Measurements from ENCODE around the gene DPEP1. TPM values are rescaled to one million over a fixed set of nuclear protein-coding genes. Genes with fewer than 3 reads are reported as not detected.
A peak's percentile ranks its signal among the peaks of the same experiment; 100 is the strongest.

The DPEP1 gene
- total RNA-seq, 1 experiment from 2014 or later, result 1.1 TPM

DNA sequence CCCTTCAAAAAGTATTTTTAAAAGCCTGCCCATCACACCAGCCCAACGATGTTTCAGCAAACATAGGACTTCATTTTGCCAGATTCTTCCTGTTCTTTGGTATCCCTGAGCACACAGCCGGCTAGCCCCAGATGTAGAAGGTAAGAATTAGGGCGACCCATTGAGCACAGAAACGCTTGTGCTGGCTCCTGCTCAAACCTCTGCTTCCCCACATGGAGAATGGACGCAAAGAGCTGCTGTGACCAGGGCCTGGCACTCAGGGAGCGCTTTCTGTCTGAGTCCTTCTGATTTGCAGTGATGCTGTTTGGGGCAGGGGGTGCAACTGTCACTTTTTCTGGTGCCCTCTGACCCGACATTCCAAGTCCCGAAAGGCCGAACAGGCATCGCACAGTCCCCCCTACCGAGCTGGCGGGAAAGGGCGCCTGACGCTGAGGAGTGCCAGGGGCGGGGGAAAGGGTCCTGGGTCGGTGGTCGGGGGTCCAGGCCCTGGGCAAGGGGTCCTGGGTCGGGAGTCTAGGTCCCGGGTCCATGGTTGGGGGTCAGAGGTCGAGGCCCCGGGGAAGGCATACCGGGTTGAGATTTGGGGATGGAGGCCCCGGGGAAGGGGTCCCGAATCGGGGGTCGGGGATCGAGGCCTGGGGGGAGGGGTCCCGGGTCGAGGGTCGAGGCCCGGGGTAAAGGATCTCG lies 43.1 kb downstream of the DPEP1 start:
- BruUV-seq (replicated peaks), result TSS peak; percentile 42
- TF ChIP-seq TCF7L2 (IDR thresholded peaks at IDR 0.05; ENCODE audit: borderline replicate concordance, extremely low read depth, insufficient read depth, insufficient read length), result no peak
- no peak for TF ChIP-seq POLR2A (IDR thresholded peaks at IDR 0.05; ENCODE audit: borderline replicate concordance, extremely low read depth, insufficient read depth, insufficient read length)
- no peak for TF ChIP-seq JUND (IDR thresholded peaks at IDR 0.05)
- TF ChIP-seq RAD21 (IDR thresholded peaks at IDR 0.05; ENCODE audit: low read depth), result no peak
- TF ChIP-seq FOSL1 (IDR thresholded peaks at IDR 0.05; ENCODE audit: low read depth), result no peak
- ChIA-PET POLR2A (interaction anchor here (0.8 to 1.9 kb wide), 5 partner anchors 20 to 267 kb away, joined by 3 to 6 read pairs (median 3); partner anchors contain the start of gene TUBB3), RAD21 (ENCODE audit: low non-redundant PET in 1 of 2, low total read pairs in 2 of 2, uncharacterized antibody in 2 of 2, unreplicated experiment in 2 of 2) (no interaction called here), CTCF (interaction anchor here (1.0 to 2.5 kb wide), 3 partner anchors 12 to 44 kb away, joined by 4 to 6 read pairs (median 5); partner anchors contain the start of gene SPATA2L)
- no peak for ATAC-seq
- Histone ChIP-seq H3K4me2 (ENCODE audit: low read length) (peak overlapping the region; percentile 98), H3K9ac (ENCODE audit: low read length) (peak overlapping the region; percentile 97), H3K27ac (ENCODE audit: low read depth, low read length) (peak overlapping the region; percentile 89), H3K4me1 (ENCODE audit: control insufficient read depth in 1 of 2, insufficient read depth in 2 of 2, low read length in 2 of 2) (peaks cover 16 to 26% of the 10 kb centered on the region in 2 experiments; a peak in 3 of 4 replicates), H3K9me3 (ENCODE audit: control insufficient read depth in 1 of 2, insufficient read depth in 1 of 2, low read depth in 1 of 2, low read length in 2 of 2) (no peaks in the 10 kb centered on the region), H3K27me3 (ENCODE audit: insufficient read depth, low read length) (no peaks in the 10 kb centered on the region), H3K36me3 (ENCODE audit: control insufficient read depth in 1 of 2, insufficient read depth in 2 of 2, low read length in 2 of 2) (peaks cover 29% of the 10 kb centered on the region in 2 experiments), H3K79me2 (ENCODE audit: insufficient read depth, low read length) (peaks cover 91% of the 10 kb centered on the region), H2AFZ (ENCODE audit: low read depth, low read length, poor library complexity, severe bottlenecking) (no peak overlapping the region), H4K20me1 (ENCODE audit: insufficient read depth) (no peaks in the 10 kb centered on the region; the same call in 1 of the 2 replicates), H3K9me2 (ENCODE audit: insufficient read depth) (no peaks in the 10 kb centered on the region), H3K4me3 (replicated peaks in 1 of 2; ENCODE audit: low read depth in 1 of 2, low read length in 2 of 2) (peak overlapping the region; percentile 92 to 97)
- no peak for DNase-seq (ENCODE audit: low read depth, low spot score)
- intact Hi-C loops (cut with micrococcal nuclease), result no loop called here

DNA sequence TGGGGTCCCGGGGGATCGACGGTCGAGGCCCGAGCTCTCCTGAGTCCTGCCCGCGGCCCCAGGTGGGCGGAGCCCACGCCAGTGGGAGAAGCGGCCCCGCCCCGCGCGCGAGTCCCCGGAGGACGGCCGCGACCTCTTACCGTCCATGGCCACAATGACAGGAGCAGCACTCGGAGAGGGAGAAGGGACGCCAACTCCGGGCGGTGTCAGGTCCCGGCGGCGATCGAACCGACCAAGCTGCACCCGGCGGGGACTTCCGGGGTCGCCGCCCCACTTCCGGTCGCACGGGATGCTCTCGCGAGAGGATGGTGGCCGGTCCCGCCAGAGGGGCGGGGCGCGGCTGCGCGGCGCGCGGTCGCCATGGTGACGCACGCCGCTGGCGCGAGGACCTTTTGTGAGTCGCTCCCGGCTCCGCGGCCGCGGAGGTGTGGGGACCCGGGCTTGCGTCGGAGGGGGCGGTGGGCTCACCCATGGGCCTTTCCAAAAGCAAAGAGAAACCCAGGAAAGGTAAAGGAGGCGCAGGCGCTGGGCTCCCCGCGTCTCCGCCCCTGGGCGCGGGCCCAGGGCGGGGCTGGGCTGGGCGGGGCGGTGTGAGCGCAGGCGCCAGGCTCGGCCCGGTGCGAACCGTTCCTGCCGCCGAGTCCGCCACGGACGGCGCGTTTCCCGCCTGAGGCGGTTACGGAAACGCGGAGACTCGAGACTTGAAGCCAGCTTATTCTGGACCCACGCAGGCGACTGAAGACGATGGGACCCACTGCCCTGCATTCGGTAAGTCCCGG lies 44.2 kb downstream of the DPEP1 start, which contains the start of the genes CHMP1A and SPATA33:
CHMP1A (minus strand) TSS at position 267 of the 779 bp plus-strand sequence; CDS start at position 147, 120 bp downstream.
SPATA33 (plus strand) TSS at position 395 of the 779 bp plus-strand sequence; CDS start at position 471, 76 bp downstream.
- H3K79me2 ChIP-seq (ENCODE audit: insufficient read depth, low read length), result peaks cover 85% of the 10 kb centered on the region
- TF ChIP-seq, protein P1, sequence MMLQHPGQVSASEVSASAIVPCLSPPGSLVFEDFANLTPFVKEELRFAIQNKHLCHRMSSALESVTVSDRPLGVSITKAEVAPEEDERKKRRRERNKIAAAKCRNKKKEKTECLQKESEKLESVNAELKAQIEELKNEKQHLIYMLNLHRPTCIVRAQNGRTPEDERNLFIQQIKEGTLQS (IDR thresholded peaks at IDR 0.05), result no peak
- TF ChIP-seq ZFX (IDR thresholded peaks at IDR 0.05) (peak; percentile 44; the same call in 1 of the 2 replicates), EGR1 (IDR thresholded peaks at IDR 0.05; ENCODE audit: low read depth) (no peak), CEBPB (IDR thresholded peaks at IDR 0.05; ENCODE audit: low read depth) (no peak), SIN3A (IDR thresholded peaks at IDR 0.05; ENCODE audit: low read depth) (peak; percentile 96), TCF7L2 (IDR thresholded peaks at IDR 0.05; ENCODE audit: borderline replicate concordance, extremely low read depth, insufficient read depth, insufficient read length) (peak; percentile 16)
- TF ChIP-seq, protein P2, sequence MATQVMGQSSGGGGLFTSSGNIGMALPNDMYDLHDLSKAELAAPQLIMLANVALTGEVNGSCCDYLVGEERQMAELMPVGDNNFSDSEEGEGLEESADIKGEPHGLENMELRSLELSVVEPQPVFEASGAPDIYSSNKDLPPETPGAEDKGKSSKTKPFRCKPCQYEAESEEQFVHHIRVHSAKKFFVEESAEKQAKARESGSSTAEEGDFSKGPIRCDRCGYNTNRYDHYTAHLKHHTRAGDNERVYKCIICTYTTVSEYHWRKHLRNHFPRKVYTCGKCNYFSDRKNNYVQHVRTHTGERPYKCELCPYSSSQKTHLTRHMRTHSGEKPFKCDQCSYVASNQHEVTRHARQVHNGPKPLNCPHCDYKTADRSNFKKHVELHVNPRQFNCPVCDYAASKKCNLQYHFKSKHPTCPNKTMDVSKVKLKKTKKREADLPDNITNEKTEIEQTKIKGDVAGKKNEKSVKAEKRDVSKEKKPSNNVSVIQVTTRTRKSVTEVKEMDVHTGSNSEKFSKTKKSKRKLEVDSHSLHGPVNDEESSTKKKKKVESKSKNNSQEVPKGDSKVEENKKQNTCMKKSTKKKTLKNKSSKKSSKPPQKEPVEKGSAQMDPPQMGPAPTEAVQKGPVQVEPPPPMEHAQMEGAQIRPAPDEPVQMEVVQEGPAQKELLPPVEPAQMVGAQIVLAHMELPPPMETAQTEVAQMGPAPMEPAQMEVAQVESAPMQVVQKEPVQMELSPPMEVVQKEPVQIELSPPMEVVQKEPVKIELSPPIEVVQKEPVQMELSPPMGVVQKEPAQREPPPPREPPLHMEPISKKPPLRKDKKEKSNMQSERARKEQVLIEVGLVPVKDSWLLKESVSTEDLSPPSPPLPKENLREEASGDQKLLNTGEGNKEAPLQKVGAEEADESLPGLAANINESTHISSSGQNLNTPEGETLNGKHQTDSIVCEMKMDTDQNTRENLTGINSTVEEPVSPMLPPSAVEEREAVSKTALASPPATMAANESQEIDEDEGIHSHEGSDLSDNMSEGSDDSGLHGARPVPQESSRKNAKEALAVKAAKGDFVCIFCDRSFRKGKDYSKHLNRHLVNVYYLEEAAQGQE (IDR thresholded peaks at IDR 0.05; ENCODE audit: low read depth), result no peak
- TF ChIP-seq, protein P3, sequence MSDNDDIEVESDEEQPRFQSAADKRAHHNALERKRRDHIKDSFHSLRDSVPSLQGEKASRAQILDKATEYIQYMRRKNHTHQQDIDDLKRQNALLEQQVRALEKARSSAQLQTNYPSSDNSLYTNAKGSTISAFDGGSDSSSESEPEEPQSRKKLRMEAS (IDR thresholded peaks at IDR 0.05), result peak; percentile 89

More for the DNA sequence above, 44.2 kb downstream of the DPEP1 start, which contains the start of the genes CHMP1A and SPATA33:
- Histone ChIP-seq H2AFZ (ENCODE audit: low read depth, low read length, poor library complexity, severe bottlenecking) (peak within 1 kb of the TSS; percentile 49), H3K4me3 (replicated peaks in 1 of 2; ENCODE audit: low read depth in 1 of 2, low read length in 2 of 2) (peak within 1 kb of the TSS; percentile 92 to 97), H3K4me1 (ENCODE audit: control insufficient read depth in 1 of 2, insufficient read depth in 2 of 2, low read length in 2 of 2) (peaks cover 16 to 26% of the 10 kb centered on the region in 2 experiments; a peak in 3 of 4 replicates), H3K4me2 (ENCODE audit: low read length) (peak within 1 kb of the TSS; percentile 98), H3K36me3 (ENCODE audit: control insufficient read depth in 1 of 2, insufficient read depth in 2 of 2, low read length in 2 of 2) (peaks cover 26 to 40% of the 10 kb centered on the region in 2 experiments), H3K9me2 (ENCODE audit: insufficient read depth) (no peaks in the 10 kb centered on the region), H3K27ac (ENCODE audit: low read depth, low read length) (peak within 1 kb of the TSS; percentile 89), H3K27me3 (ENCODE audit: insufficient read depth, low read length) (no peaks in the 10 kb centered on the region), H3K9me3 (ENCODE audit: control insufficient read depth in 1 of 2, insufficient read depth in 1 of 2, low read depth in 1 of 2, low read length in 2 of 2) (no peaks in the 10 kb centered on the region), H3K9ac (ENCODE audit: low read length) (peak within 1 kb of the TSS; percentile 97), H4K20me1 (ENCODE audit: insufficient read depth) (no peaks in the 10 kb centered on the region; the same call in 1 of the 2 replicates)
- ChIA-PET RAD21 (ENCODE audit: low non-redundant PET in 1 of 2, low total read pairs in 2 of 2, uncharacterized antibody in 2 of 2, unreplicated experiment in 2 of 2) (no interaction called here), CTCF (interaction anchor here (1.0 to 2.5 kb wide), 4 partner anchors 11 to 43 kb away, joined by 3 to 6 read pairs (median 4); partner anchors contain the start of gene SPATA2L), POLR2A (interaction anchor here (0.8 to 1.9 kb wide), 5 partner anchors 19 to 266 kb away, joined by 3 to 6 read pairs (median 3); partner anchors contain the start of gene TUBB3)
- intact Hi-C loops (cut with micrococcal nuclease), result no loop called here
- BruUV-seq (replicated peaks), result no TSS peak
- peak; percentile 80 for DNase-seq (ENCODE audit: low read depth, low spot score)
- ATAC-seq, result peak; percentile 91
